A172 (cell line): ENCODE data around the gene FBXO42. TPM values are rescaled to one million over a fixed set of nuclear protein-coding genes. Genes with fewer than 3 reads are reported as not detected.
"Not testable (repeated sequence)": the region's sequence is repeated elsewhere in the genome, so short reads cannot be mapped to it uniquely, and the experiment has no call there.

Experiments used
- DNase-seq: peaks from one replicate; pipeline ENCODE4 v3.0.0-alpha.2; 2015; ENCODE audit warnings: low spot score
- total RNA-seq: library from RNA; depleted of rRNA; stranded (reverse); fragments of >200 nt; shearing (Covaris generic); gene quantifications from 2 replicates; pipeline ENCODE4 v1.2.3, GENCODE V29; 2014

Gene FBXO42
- total RNA-seq, 1 experiment from 2014 or later: 13.9 TPM

DNA sequence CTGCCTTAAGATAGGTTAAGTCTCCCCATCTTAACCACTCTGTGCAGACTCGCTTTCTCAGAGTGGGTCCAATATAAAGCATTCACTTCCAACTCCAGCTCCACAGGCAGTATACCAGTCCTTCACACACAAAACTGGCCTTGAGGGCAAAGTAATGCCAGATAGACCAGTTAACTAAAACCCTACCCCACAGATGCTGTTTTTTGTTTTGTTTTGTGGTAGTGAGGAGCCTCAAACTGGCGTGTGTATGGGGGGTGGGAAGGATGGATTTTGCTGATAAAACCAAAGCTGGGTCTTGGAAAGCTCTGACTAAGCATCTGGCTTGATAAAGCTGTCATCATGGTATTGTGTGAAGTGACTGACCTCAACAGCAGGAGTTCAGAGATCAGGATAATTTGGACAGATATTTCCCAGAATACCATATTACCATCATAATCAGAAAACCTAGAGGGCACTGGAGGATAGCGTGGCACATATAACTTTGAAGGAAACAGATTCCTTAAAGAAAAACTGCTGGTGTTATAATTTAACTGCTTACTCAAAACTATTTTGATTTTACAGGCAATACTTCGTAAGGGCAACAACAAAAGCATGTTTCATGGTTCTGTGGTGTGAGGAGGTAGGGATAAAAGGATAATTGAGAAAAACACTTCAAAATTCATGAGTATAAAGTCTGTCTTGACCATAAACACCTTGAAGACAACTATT is 85.7 kb downstream of the FBXO42 start:
- peak; percentile 19 for DNase-seq

DNA sequence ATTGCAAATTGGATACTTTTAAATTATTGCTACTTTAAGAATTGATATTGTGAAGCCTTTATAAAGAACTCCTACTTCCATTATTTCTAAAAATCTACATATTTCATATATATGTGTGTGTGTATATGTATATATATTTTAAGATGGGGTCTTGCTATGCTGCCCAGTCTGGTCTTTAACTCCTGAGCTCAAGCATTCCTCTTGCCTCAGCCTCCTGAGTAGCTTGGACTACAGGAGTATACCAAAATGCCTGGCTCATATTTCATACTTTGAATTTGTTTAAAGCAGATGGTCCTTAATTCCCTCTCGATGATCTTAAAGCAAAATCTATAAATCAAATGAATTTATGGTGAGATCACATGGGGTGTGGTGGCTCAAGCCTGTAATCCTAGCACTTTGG is 90.2 kb downstream of the FBXO42 start:
- no peak for DNase-seq

DNA sequence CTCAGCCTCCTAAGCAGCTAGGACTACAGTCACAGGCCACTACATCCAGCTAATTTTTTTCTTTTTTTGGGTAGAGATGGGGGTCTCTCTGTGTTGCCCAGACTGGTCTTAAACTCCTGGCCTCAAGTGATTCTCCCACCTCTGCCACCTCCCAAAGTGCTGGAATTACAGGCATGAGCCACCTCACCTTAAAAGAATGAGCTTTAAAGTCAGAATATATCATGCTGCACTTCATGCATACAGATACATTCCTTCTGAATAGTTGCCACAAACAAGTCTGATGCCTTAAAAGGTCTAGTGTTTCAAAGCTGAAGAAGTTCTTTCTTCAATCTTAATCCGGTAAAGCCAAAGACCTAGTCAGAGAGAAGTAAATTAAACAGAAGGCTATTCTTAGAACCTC is 91.5 kb downstream of the FBXO42 start:
- DNase-seq: peak; percentile 30

DNA sequence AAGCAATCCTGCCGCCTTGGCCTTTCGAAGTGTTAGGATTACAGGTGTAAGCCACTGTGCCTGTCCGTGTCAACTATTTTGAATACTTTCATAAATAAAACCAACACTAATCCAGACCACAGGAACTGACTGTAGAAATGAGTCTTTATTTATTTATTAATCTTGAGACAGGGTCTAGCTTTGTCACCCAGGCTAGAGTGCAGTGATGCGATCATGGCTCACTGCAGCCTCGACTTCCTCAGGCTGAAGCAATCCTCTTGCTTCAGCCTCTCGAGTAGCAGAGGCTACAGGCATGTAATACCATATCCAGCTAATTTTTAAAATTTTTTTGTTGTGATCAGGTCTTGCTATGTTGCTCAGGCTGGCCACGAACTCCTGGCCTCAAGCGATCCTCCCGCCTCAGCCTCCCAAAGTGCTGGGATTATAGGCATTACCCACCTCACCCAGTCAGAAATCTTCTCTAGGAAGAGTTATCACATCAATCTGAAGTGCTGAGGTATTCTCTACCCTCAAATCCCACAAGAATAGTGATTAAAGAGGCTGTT is 93.6 kb downstream of the FBXO42 start:
- DNase-seq: no peak

DNA sequence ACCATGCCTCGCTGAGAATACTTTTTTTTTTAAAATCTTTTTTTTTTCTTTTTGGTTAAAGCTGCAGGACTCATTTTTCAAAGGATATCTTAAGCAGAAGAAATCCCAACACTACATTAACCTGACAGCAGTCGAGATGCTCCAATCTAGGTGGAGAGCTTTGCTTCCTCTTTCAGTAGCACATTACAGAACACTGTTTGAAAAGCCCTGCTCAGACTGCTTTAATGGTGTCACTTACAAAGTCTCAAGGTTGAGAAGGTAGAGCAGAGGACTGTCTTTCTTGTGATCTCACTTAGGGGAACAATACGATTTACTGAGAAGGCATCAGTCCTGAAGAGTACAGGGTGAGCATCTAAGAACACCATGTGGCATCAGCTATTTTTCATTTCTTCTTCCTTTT is 94.3 kb downstream of the FBXO42 start:
- DNase-seq: no peak

DNA sequence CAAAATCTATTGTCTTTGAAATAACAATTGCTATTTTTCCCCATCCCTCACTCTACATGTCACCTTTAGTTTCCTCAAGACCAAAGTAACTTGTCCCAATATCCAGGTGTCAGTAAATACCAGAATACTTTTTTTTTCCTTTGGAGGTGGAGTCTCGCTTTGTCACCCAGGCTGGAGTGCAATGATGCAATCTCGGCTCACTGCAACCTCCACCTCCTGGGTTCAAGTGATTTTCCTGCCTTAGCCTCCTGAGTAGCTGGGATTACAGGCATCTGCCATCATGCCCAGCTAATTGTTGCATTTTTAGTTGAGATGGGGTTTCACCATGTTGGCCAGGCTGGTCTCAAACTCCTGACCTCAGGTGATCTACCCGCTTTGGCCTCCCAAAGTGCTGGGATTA is 94.7 kb downstream of the FBXO42 start:
- DNase-seq: not testable (repeated sequence)

DNA sequence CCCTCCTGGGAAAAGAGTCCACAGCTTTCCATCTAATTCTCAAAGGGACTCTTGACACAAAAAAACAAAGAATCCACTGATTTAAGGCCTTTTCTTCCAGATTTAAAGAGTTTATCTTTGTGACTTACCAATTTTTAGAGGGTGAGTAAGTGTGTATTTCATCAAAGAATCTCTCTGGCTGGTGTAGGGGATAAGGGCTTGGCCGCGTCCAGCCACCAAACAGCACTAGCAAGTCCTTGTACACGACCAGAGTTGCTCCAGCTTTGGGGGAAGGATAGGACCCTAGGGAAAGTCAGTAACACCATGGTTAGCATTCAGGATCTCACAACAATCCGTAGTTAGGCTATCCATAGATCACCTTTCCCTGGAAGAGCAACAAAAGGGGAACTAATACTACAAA is 95.8 kb downstream of the FBXO42 start:
- no peak for DNase-seq

DNA sequence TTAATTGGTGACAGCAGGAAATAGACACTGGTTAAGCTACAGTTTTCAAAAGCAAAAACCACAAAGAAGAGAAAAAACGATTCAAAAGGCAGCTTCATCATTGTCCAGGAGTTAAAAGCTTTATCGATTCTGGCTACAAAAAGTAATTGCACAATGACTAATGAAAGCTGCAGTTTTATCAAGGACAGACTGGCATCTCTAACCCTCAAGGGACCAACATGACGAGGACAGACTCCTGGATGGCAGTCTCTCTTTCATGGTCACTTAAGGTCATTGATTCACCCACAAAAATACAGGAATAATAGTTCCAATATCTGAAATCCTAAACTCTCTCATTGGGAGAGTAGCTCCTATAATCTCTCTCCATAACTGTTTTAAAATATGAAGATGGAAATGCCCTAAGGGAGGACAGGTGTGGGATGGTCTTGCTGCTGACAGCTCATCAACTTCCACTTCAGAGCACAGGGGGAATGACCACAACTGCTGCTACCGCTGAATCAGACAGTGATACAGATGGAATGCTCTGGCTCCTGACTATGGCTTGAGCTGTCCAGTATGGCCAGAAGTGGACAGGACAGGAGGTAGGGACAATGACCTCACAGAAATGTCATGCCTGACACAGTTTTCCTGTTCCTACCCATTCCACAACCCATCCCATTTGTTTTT is 97.9 kb downstream of the FBXO42 start:
- DNase-seq: peak; percentile 30

DNA sequence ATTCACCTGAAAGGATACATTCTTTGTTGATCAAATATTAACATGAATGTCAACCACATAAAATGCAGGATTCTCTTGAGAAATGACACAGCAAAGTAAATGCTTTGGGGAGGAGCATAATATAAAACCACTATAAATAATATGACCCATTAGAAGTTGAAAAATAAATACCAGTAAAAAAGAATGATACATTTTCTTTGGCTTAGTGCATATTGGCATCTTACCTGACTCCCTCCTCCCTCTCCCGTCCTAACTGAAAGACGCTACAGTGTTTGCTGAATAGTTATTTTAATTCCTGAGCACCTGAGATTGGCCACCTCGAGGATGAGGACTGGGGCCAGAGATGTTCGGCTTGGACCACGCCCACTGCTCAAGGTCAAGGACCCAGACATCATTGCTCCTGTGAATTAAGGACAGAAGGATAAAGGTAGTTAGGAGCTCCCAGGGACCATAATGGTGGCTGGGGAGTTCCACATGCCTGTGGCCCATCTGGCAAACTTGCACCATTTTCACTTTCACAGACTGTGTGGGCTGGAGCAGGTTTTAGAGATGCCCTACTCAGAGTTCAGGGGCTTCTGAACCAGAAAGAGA is 98.9 kb downstream of the FBXO42 start:
- no peak for DNase-seq

DNA sequence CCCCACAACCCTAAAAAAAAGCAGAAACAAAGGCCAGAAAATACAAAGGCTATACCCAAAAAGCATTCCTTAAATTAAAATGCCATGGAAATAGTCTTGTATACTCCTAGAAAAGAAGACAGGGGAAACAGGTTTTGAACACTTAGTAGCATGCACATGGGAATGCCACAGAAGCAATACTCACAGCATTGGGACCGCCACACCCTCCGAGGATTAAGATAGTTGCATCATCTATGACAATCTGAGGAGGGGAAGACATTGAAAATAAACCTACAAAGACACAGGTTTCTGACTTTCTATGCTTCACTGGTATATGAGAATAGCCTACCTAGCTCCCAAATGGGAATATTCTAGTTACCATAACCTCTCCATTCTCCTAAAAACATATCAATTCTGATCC is 99.4 kb downstream of the FBXO42 start:
- no peak for DNase-seq

DNA sequence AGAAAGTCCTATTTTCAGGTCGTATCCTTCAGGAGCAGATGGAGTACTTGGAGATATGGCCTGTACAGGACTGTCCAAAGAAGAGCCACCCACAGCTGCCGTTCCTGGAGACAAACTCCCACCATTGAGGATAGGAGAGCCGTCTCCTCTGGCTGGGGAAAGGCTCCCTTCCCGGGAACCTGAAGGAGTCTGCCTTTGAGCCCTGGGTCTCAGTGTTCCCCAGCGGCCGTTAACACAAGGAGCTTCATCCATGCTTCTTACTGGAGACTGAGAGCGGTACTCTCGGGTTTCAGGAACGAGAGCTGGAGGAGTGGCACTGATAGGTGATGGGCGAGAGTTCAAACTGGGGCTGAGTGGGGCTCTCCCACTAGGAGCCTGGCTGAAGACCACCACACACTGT is 100.9 kb downstream of the FBXO42 start:
- no peak for DNase-seq

DNA sequence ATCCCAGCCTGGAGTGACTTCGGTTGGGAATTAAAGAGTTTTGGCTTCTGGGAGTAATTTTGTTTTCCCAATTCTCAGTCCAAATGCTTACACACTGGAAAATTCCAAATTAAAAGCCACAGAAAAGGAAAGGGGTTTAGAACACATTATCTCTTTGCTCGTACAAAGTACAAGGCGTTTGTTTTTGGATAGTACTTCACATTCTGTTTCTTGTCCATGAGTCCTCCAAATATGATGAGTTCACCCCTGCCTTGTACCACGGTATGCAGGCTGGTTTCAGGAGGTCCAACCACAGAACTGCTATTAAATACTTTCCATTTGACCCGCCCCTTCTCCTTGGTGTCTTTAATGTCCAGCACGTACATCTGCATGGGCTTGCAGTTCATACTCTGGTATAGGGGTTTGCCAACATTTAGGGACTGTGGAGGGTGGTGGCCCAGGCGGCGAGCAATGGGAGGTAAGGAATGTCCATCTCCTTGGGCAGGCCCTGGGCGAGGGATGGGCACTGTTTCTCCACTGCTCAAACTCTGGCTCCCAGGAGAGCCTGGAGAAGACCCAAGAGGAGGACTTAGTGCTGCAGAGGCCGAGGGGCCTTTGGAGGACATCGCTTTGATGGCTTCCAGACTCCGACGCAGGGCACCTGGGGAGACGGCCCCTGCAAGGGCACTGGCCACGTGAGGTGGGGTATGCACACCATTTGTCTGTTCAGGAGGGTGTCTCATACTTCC is 101.6 kb downstream of the FBXO42 start:
- no peak for DNase-seq

DNA sequence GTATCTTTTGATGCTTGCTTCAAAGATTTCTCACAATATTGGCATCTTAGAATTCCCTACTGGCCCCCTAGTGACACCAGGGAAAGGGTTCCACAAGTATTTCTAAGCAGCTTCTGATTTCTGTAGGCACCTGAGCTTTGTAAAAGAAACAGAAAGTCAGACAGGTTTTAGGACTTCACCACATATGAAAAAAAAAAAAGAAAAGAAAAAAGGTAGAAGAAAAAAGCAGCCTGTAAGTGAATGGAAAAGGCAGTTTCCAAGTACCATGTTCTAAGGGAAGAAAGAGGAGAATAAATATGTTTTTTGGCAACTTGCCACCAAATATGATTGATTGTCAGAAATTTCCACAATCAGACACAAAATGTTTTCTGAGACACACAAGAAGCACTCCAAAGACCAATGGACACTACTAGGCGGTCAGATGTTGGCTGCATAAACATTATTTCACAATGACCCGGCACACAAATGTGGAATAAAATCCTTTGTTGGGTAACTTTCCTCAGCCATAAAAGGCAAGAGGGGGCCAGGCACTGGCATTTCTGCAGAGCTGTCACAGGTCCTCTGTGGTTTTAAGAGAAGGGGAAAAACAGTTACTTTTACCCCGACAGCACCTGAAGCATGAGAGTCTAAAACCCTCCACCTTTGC is 102.6 kb downstream of the FBXO42 start:
- no peak for DNase-seq

DNA sequence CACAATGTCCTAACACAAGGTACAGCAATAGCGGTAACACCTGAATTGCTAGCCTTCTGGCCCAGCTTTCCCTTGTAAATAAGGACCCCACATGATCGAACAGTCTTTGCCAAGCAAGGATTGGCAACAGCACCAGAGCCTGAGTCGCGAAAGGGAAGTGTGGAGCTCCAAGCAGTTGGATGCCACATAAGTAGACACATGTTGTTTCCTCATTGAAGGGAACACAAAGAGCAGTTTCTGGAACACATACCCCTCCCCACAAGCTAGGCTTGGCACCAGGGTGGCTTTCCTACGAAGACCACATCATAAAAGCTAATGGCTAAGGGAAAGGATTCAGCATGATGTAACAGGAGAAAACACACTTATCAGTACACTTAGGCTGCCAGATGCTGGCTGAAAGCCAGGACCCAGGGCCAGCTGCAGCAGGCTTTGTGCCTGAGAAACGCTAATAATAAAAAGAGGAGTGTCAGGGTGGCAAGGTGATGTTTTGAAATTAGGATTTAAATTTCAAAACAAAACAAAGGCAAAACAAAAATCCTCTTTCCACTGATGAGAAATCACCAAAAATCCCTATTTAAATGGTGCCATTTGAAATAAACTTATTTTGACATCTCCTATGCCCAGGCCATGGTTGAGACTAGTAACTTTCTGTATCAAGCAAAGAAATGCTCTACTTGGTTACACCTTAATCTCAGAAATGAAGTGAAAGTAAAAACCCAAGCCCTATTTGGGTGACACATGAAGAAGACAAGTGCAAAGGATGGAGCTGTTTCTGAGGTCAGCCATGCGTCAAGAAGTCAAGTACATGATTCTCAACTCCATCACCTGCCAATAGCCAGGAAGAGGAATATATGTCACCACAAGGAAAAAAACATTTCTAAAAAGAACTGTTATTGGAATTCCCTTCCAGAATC is 103.4 kb downstream of the FBXO42 start:
- peak; percentile 60 for DNase-seq

DNA sequence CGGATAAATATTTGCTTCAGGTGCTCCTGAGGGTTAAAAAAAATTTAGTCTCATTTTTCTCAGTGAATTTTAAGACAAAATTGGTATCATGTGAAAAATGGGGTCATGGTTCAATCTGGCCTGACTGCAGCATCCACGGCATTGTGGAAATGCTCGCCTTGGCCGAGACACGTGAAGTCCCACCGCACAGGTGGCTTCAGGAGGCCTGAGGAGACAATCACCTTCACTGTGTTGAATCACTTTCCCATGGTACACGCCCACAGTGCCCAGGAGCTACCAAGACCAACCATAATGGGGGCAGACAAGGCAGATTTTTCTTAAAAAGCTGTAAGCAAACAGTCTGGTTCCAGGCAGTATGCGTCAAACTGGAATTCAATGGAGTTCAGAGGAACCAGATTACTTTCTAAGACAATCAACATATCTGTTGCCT is 104.3 kb downstream of the FBXO42 start:
- DNase-seq: no peak

DNA sequence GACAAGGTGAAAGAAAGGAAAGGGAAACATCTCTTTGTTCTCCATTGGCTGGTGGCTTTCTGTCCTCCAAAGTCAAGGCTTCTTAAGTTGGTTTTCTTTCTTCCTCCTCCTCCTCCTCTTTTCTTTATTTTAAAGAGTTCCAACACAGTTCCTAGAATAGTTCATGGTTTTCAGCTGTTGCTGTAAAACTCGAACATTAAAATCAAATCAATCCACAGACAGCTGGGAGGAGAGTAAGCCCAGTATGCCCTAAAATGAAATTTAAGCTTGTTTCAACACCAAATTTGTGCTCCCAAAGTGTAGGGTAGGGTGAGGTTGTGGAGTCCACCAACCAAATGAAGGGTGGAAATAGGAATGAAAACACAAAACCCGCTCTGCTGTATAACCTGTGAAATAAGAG is 104.8 kb downstream of the FBXO42 start:
- no peak for DNase-seq

DNA sequence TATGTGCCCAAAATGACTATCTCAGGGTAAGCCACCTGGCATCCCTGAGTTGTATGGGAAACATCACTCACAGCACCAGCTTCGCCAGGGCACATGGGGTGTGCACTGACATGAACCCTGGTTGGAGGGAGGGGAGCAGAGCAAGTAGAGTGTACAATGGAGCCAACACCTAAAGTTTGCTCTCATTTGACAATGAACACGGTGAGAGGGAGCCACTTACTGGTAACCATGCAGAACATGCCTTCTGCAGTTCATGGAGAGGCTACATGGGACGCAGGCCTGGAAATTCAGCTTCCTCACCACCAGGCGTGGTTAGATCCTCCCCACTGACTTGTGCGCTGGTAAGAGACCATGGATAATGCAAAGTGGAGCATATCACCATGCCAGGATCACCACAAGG is 105.3 kb downstream of the FBXO42 start:
- no peak for DNase-seq

DNA sequence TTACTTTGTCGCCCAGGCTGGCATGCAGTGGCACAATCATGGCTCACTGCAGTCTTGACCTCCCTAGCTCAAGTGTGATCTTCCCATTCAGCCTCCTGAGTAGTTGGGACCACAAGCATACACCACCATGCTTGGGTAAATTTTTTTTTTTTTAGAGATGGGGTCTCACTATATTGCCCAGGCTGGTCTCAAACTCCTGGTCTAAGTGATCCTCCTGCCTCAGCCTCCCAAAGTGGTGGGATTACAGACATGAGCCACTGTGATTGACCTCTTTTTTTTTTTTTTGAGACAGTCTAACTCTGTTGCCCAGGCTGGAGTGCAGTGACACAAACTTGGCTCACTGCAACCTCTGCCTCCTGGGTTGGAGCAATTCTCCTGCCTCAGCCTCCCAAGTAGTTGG is 106.0 kb downstream of the FBXO42 start:
- not testable (repeated sequence) for DNase-seq

DNA sequence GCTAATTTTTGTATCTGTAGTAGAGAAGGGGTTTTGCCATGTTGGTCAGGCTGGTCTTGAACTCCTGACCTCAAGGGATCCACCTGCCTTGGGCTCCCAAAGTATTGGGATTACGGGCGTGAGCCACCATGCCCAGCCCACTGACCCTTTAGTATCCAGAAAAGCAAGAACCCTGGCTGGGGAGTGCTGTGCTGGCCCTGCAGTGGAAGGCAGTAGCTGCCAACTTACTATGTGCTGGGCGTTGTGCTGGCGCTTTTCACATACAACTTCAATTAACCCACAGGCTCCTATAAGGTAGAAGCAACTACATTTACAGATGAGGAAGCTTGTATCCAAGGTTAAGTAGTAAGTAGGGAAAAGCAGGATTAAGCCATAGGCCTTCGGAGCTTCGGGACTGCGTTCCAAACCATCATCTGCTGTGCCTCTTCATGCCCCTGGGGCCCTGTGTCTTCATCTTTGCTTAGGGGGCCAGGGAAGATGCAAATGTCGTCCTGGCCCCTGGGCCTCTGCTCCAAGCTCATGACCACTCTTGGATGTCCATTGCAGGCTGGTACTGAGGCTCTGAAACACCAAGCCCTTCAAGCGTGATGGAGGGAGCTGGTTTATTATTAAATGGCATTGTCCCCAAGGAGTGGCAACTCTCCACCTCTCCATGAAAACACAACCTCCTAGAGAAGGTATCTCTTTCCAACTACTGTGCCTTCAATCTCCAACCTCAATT is 106.6 kb downstream of the FBXO42 start:
- DNase-seq: no peak
